Tibial nerve (tissue), 4 donors: ENCODE measurements around the gene FBXW5. TPM values are rescaled to one million over a fixed set of nuclear protein-coding genes. Genes with fewer than 3 reads are reported as not detected.

Experiments used
- DNase-seq, 2 donors: peaks; one replicate each; pipeline ENCODE4 v3.0.0-alpha.2; 2019; ENCODE audit warnings: low spot score in 2 of 2
- H3K27ac ChIP-seq, 4 donors: fragments of 200-600 bp; sonication (generic) in 3 of 4; one replicate each; pipeline ENCODE4 v1.5.1; 2017 to 2019; ENCODE audit warnings: mild to moderate bottlenecking in 1 of 4
- H3K27me3 ChIP-seq, 2 donors: fragments of 200-600 bp; sonication (generic) in 1 of 2; one replicate each; pipeline versions ENCODE4 v1.5.1 to v1.6.0; 2017 to 2019
- H3K36me3 ChIP-seq, 3 donors: fragments of 200-600 bp; sonication (generic); one replicate each; pipeline ENCODE4 v1.5.1; 2018 to 2019
- H3K4me1 ChIP-seq, 4 donors: fragments of 200-600 bp; sonication (generic) in 3 of 4; one replicate each; pipeline ENCODE4 v1.5.1; 2017 to 2019
- H3K4me3 ChIP-seq, 4 donors: fragments of 200-600 bp; sonication (generic) in 3 of 4; one replicate each; pipeline ENCODE4 v1.5.1; 2017 to 2019; ENCODE audit warnings: mild to moderate bottlenecking in 1 of 4, moderate library complexity in 1 of 4
- H3K9me3 ChIP-seq, 4 donors: fragments of 200-600 bp; sonication (generic) in 3 of 4; one replicate each; pipeline ENCODE4 v1.5.1; 2017 to 2019
- EP300 ChIP-seq, 2 donors: sonication (generic); formaldehyde crosslinking; IDR thresholded peaks; one replicate each; pipeline ENCODE4 v1.6.1; 2017; ENCODE audit warnings: antibody characterized with exemption in 2 of 2, mild to moderate bottlenecking in 1 of 2
- POLR2A ChIP-seq, 2 donors: fragments of 450-650 bp; IDR thresholded peaks; one replicate each; pipeline ENCODE4 v1.6.1; 2017; ENCODE audit warnings: antibody characterized with exemption in 2 of 2, mild to moderate bottlenecking in 2 of 2, moderate library complexity in 2 of 2
- WGBS, 2 donors: methylation state at CpG; one replicate each; pipeline ENCODE4 v1.1.5; 2018; 5-methylcytosine and 5-hydroxymethylcytosine counted together
- total RNA-seq, 4 donors: library from RNA; depleted of rRNA; stranded (reverse); fragments of >200 nt; gene quantifications; one replicate each; pipeline ENCODE4 v1.1.0, GENCODE V29; 2016
- TF ChIP-seq, protein P1 (sequence below), 5 experiments: fragments of 200-600 bp in 3 of 5; fragments of 450-650 bp in 2 of 5; sonication (generic) in 3 of 5; IDR thresholded peaks; one replicate each; pipeline ENCODE4 v1.5.1; 2016 to 2019; ENCODE audit warnings: antibody characterized with exemption in 5 of 5, mild to moderate bottlenecking in 3 of 5, moderate library complexity in 2 of 5

FBXW5 gene
- total RNA-seq, 4 donors from 2014 or later, result 138 to 227 (median 193) TPM

DNA sequence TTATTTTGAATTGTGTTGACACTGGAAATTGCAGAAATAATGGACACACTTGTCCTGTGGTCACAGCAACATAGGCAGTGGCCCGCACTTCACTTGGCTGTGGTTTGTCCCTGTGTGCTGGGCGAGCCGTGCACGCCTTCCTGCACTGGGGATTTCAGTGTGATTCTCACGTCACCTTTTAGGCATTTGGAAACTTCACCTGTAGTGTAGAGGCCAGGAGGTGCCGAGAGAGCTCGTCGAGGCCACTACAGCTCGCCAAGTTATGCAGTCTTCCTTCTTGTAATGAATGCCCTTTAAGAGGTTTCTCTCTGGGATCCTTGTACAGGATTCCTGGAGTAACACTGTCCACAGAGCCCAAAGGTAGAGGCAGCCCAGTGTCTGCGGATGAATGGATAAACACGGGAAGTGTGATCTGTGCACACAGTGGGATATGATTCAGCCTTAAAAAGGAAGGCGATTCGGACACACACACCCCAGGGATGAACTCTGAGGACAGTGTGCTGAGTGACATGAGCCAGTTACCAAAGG, 43.5 kb downstream of the FBXW5 start:
- no peaks in the 10 kb centered on the region for H3K9me3 ChIP-seq
- 80 to 81% methylated on average over 13 of the region's 13 CpGs for WGBS, 2 donors
- TF ChIP-seq EP300 (IDR thresholded peaks at IDR 0.05) (no peak), POLR2A (IDR thresholded peaks at IDR 0.05) (no peak)
- TF ChIP-seq, protein P1, sequence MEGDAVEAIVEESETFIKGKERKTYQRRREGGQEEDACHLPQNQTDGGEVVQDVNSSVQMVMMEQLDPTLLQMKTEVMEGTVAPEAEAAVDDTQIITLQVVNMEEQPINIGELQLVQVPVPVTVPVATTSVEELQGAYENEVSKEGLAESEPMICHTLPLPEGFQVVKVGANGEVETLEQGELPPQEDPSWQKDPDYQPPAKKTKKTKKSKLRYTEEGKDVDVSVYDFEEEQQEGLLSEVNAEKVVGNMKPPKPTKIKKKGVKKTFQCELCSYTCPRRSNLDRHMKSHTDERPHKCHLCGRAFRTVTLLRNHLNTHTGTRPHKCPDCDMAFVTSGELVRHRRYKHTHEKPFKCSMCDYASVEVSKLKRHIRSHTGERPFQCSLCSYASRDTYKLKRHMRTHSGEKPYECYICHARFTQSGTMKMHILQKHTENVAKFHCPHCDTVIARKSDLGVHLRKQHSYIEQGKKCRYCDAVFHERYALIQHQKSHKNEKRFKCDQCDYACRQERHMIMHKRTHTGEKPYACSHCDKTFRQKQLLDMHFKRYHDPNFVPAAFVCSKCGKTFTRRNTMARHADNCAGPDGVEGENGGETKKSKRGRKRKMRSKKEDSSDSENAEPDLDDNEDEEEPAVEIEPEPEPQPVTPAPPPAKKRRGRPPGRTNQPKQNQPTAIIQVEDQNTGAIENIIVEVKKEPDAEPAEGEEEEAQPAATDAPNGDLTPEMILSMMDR (IDR thresholded peaks at IDR 0.05), result no peak
- peak overlapping the region; percentile 62 to 90 (median 82) for H3K27ac ChIP-seq
- H3K4me3 ChIP-seq, result no peak overlapping the region
- H3K27me3 ChIP-seq, result no peaks in the 10 kb centered on the region
- H3K4me1 ChIP-seq, result peaks cover 0 to 32% (median 27%) of the 10 kb centered on the region in 4 donors
- no peak for DNase-seq
- peaks cover 0 to 29% (median 0%) of the 10 kb centered on the region in 3 donors for H3K36me3 ChIP-seq

DNA sequence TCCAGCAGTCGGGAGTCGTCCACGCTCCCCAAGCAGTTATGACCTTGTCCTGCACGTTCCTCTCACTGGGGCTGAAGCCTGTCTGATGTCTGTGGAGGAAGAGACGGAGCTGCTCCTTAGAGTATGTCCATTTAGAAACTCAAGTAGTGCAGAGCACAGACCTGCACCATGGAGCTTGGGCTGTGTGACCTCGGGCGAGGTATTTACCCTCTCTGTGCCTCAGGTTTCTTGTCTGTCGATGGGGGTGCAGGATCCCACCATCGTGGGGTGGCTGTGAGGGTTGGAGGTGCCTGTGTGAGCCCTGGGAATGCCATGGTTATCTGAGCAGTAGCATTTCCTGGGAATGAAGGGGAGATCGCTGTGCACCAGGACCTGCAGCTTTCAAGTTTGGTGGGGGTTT, 44.0 kb downstream of the FBXW5 start:
- TF ChIP-seq, protein P1 (IDR thresholded peaks at IDR 0.05), result no peak
- TF ChIP-seq POLR2A (IDR thresholded peaks at IDR 0.05), result no peak
- no peak for TF ChIP-seq EP300 (IDR thresholded peaks at IDR 0.05)
- Histone ChIP-seq H3K4me3 (no peak overlapping the region), H3K27ac (peak overlapping the region in 2 of 4 donors; percentile 77 to 90), H3K4me1 (peaks cover 0 to 32% (median 27%) of the 10 kb centered on the region in 4 donors), H3K27me3 (no peaks in the 10 kb centered on the region), H3K9me3 (no peaks in the 10 kb centered on the region), H3K36me3 (peaks cover 0 to 28% (median 0%) of the 10 kb centered on the region in 3 donors)
- DNase-seq, result no peak
- 84 to 96% methylated on average over 10 of the region's 10 CpGs for WGBS, 2 donors

DNA sequence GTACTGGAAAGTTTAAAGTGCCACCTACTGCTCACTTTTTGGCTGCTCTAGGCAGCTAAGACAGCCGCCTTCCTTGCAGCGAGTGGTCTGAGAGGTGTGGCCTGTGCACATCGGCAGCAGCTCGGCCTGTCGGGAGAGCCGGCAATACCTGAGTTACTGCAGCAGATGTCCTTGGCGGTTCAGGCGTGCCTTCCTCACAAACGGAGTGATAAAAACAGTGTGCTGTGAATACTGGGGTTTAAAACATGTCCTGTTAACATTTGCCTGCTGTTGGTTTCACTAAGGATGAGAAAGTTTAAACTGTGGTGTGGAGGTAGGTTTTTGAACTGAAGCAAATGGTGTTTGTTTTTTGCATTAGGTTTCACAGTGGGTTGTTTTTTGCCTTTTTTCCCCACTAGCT, 45.3 kb downstream of the FBXW5 start:
- TF ChIP-seq EP300 (IDR thresholded peaks at IDR 0.05) (no peak), POLR2A (IDR thresholded peaks at IDR 0.05) (no peak)
- TF ChIP-seq, protein P1 (IDR thresholded peaks at IDR 0.05), result no peak
- WGBS, 2 donors, result 62 to 75% methylated on average over 9 of the region's 9 CpGs

DNA sequence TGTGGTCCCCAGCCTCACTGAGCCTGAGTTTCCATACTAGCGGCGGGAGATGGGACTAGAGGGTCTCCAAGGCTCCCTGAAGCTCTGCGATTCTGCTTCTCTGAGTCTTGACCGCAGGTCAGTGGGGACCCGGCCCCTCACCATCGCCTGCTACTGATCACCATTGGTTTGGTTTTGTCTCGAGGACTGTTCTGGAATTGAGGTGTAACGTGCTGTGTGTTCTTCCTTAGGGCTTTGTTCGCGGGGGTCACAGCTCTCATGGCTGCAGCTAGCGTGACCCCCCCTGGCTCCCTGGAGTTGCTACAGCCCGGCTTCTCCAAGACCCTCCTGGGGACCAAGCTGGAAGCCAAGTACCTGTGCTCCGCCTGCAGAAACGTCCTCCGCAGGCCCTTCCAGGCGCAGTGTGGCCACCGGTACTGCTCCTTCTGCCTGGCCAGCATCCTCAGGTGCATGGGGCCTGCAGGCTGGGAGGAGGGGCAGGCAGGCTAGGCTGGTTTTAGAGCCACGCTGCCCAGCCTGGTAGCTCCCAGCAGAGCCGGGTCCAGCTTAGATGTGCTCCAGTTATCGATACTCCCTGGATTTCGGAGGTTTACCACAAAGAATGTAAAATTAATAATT, 45.9 kb downstream of the FBXW5 start:
- Histone ChIP-seq H3K27me3 (no peaks in the 10 kb centered on the region), H3K36me3 (peaks cover 0 to 41% (median 0%) of the 10 kb centered on the region in 3 donors), H3K27ac (no peak overlapping the region), H3K4me1 (peaks cover 0 to 28% (median 24%) of the 10 kb centered on the region in 4 donors), H3K9me3 (no peaks in the 10 kb centered on the region), H3K4me3 (no peak overlapping the region)
- no peak for DNase-seq
- TF ChIP-seq, protein P1 (IDR thresholded peaks at IDR 0.05), result no peak
- TF ChIP-seq POLR2A (IDR thresholded peaks at IDR 0.05) (no peak), EP300 (IDR thresholded peaks at IDR 0.05) (no peak)
- WGBS, 2 donors, result 94% methylated on average over 18 to 21 of the region's 21 CpGs

More for the DNA sequence above, 45.3 kb downstream of the FBXW5 start:
- no peaks in the 10 kb centered on the region for H3K27me3 ChIP-seq
- no peaks in the 10 kb centered on the region for H3K9me3 ChIP-seq
- no peak for DNase-seq
- H3K36me3 ChIP-seq, result peaks cover 0 to 40% (median 0%) of the 10 kb centered on the region in 3 donors
- H3K27ac ChIP-seq, result no peak overlapping the region
- peaks cover 0 to 32% (median 27%) of the 10 kb centered on the region in 4 donors for H3K4me1 ChIP-seq
- no peak overlapping the region for H3K4me3 ChIP-seq

DNA sequence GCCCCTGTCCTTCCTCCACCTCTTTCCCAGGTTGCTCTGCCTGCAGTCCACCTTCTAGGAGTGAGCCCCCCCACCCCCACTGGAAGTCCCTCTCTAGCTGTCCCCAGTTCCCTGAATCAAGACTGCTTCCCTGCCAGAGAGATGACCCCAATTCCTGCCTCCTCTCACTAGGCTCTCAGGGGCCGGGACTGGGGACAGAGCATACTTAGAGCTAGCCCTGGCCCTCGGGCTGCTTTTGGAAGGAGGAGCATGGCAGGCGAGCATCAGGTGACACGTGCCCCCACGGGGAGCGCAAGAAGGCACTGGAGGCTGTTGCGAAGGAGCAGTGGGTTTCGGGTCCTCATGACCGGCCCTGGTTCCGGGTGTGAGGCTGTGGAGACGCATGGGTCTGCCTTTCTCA, 48.5 kb downstream of the FBXW5 start:
- Histone ChIP-seq H3K4me1 (peaks cover 0 to 5% (median 1%) of the 10 kb centered on the region in 4 donors), H3K36me3 (peaks cover 0 to 43% (median 0%) of the 10 kb centered on the region in 3 donors), H3K9me3 (no peaks in the 10 kb centered on the region), H3K27me3 (no peaks in the 10 kb centered on the region), H3K27ac (no peak overlapping the region), H3K4me3 (no peak overlapping the region)
- TF ChIP-seq POLR2A (IDR thresholded peaks at IDR 0.05), result no peak
- TF ChIP-seq, protein P1 (IDR thresholded peaks at IDR 0.05), result no peak
- no peak for TF ChIP-seq EP300 (IDR thresholded peaks at IDR 0.05)
- no peak for DNase-seq
- WGBS, 2 donors, result 81 to 83% methylated on average over 11 of the region's 11 CpGs
